Measurements from ENCODE around the gene SQSTM1. TPM values are rescaled to one million over a fixed set of nuclear protein-coding genes. Genes with fewer than 3 reads are reported as not detected.

The SQSTM1 gene
- total RNA-seq, result 63.9 TPM

DNA sequence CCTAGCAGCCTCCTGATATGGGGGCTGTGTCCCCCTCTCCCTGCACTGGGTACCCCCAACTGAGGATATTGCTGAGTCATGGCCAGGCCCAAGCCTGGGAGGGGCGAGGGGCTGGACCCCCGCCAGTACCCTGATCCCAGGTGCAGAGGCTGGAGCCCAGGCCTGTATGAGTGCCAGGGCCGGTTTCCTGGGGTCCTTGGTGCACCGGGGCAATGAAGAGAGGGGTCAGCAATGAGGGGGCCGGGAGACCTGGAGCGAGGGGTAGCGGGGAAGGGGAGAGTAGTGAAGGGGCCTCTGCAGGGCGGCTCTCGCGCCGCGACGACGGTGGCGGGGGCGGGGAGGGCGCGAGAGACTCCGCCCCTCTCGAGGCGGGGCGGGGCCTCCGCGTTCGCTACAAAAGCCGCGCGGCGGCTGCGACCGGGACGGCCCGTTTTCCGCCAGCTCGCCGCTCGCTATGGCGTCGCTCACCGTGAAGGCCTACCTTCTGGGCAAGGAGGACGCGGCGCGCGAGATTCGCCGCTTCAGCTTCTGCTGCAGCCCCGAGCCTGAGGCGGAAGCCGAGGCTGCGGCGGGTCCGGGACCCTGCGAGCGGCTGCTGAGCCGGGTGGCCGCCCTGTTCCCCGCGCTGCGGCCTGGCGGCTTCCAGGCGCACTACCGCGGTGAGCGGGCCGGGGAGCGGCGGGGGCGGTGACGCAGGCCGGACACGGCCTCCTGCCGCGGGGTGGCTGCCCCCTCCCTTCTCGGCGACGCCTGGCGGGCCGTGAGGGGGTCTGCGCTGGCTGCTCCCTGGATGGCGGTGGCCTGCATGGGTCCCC lies at the start of gene SQSTM1:
Gene SQSTM1, plus strand, starts transcription at position 423 of the 815 bp plus-strand sequence. Its CDS starts 32 bp downstream, at position 455.

GRCh38 chr5:179793468-179794139 lies 27.1 kb upstream of the SQSTM1 start, which contains the start of gene LTC4S:
TSS of gene LTC4S (plus strand) at chr5:179793986. CDS start at chr5:179794081, 95 bp downstream.

GRCh38 chr5:179806250-179807048 lies 14.3 kb upstream of the SQSTM1 start, which contains the start of gene MGAT4B:
TSS of gene MGAT4B (minus strand) at chr5:179806866. CDS start at chr5:179806583, 283 bp downstream.

DNA sequence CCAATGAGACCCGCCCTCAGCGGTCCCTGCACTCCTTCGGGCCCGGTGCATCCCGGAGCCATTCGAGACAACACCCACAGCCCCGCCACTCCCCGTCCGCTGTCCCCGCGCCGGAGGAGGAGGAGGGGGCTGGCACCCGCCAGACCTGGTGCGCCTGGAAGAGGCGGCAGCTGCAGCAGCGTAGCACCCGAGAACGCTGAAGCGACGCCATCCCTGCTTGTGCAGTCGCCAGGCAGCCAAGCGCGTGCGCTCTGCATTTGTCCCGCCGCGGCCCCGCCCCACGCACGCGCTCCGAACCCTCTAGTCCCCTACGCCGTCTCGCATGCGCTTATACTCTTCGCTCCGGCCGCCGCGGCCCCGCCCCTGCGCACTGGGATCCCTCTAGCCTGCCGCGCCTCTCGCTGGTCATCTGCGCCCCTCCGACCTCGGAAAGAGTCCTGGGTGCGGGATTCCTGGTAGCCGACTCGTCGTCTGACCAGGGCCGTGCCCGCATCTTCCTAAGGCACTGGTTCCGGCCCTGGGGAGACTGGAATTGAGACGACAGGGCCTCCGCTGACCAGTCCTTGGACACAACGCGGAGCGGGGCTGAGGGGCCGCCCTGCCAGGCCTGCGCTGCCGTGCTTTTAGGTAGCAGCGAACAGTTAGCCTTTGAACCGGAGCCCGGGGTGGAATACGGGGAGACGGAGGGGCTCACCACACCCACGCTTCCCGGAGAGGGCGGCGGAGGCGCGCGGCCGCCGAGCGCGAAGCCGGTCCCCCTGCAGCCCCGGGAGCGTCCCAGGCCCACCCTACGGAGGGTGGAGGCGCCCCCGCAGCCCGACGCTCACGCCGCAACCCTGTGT lies 38.1 kb downstream of the SQSTM1 start, which contains the start of gene MRNIP:
Gene MRNIP, minus strand, starts transcription at position 232 of the 842 bp plus-strand sequence. Its CDS starts 21 bp downstream, at position 211.

Small RNA genes within 50 kb of the gene (small RNA-seq; reads per million reads assigned to genes)
- not detected for gene MIR1229
- not detected for gene RF00019

Other genes starting within 250 kb of the SQSTM1 start
- 668 TPM for gene HNRNPH1, start 197.2 kb upstream of the SQSTM1 start, total RNA-seq
- 0.46 TPM for gene CBY3, start 139.9 kb upstream of the SQSTM1 start, total RNA-seq
- gene CANX, start 121.9 kb upstream of the SQSTM1 start, total RNA-seq, result 474 TPM
- gene MAML1, start 88.1 kb upstream of the SQSTM1 start, total RNA-seq, result 9.9 TPM
- gene LTC4S, start 26.9 kb upstream of the SQSTM1 start, total RNA-seq, result 2.1 TPM
- gene MGAT4B, start 14.0 kb upstream of the SQSTM1 start, total RNA-seq, result 89.7 TPM
- 29.3 TPM for gene MRNIP, start 37.9 kb downstream of the SQSTM1 start, total RNA-seq
- gene TBC1D9B, start 87.0 kb downstream of the SQSTM1 start, total RNA-seq, result 52.6 TPM